ENCODE results near the gene INMT. TPM values are rescaled to one million over a fixed set of nuclear protein-coding genes. Genes with fewer than 3 reads are reported as not detected.

INMT gene
- total and polyA plus RNA-seq, 2 donors from 2014 or later, result 34.5 to 44.8 TPM

- DNase-seq (no peak), FAIRE-seq (no peak)
- no peak overlapping the region for H3K4me3 ChIP-seq (ENCODE audit: low read length in 3 of 3)
- intact Hi-C loops (cut with DNase I), result no loop called here
- no peaks in the 10 kb centered on the region for H3K27me3 ChIP-seq (ENCODE audit: control insufficient read depth, insufficient read depth, low read length)
- no peak overlapping the region for H3K9ac ChIP-seq (ENCODE audit: low read length in 3 of 3)
- TF ChIP-seq CTCF (IDR thresholded peaks at IDR 0.05; ENCODE audit: borderline replicate concordance, extremely low read depth, insufficient read depth), result no peak
- H3K36me3 ChIP-seq (ENCODE audit: control insufficient read depth in 2 of 3, insufficient read depth in 3 of 3, low read length in 3 of 3), result no peaks in the 10 kb centered on the region
- H3K9me3 ChIP-seq (ENCODE audit: control insufficient read depth in 2 of 3, insufficient read depth in 1 of 3, low read length in 3 of 3), result no peaks in the 10 kb centered on the region
- no peaks in the 10 kb centered on the region for H3K4me1 ChIP-seq (ENCODE audit: control insufficient read depth in 2 of 3, insufficient read depth in 2 of 3, low read depth in 1 of 3, low read length in 3 of 3)
- no peak overlapping the region for H3K27ac ChIP-seq (ENCODE audit: low read depth in 2 of 2, low read length in 2 of 2)
Observed at GRCh38 chr7:30744075-30744417, 7.9 kb upstream of the INMT start.

- intact Hi-C loops (cut with DNase I), result no loop called here
- no peak overlapping the region for H3K9ac ChIP-seq (ENCODE audit: low read length in 3 of 3)
- FAIRE-seq, result no peak
Observed at GRCh38 chr7:30745261-30745941, 6.5 kb upstream of the INMT start.

GRCh38 chr7:30750010-30750409 is 1.9 kb upstream of the INMT start:
- Histone ChIP-seq H3K9ac (ENCODE audit: low read length in 3 of 3) (no peak overlapping the region), H3K4me3 (ENCODE audit: low read length in 3 of 3) (no peak overlapping the region), H3K9me3 (ENCODE audit: control insufficient read depth in 2 of 3, insufficient read depth in 1 of 3, low read length in 3 of 3) (no peaks in the 10 kb centered on the region), H3K27me3 (ENCODE audit: control insufficient read depth, insufficient read depth, low read length) (no peaks in the 10 kb centered on the region), H3K27ac (ENCODE audit: low read depth in 2 of 2, low read length in 2 of 2) (peak overlapping the region in 1 of 2 donors; percentile 71), H3K36me3 (ENCODE audit: control insufficient read depth in 2 of 3, insufficient read depth in 3 of 3, low read length in 3 of 3) (no peaks in the 10 kb centered on the region), H3K4me1 (ENCODE audit: control insufficient read depth in 2 of 3, insufficient read depth in 2 of 3, low read depth in 1 of 3, low read length in 3 of 3) (peaks cover 0 to 19% (median 13%) of the 10 kb centered on the region in 3 donors)
- DNase-seq (no peak), FAIRE-seq (no peak)
- intact Hi-C loops (cut with DNase I), result no loop called here
- TF ChIP-seq CTCF (IDR thresholded peaks at IDR 0.05; ENCODE audit: borderline replicate concordance, extremely low read depth, insufficient read depth), result no peak

More at GRCh38 chr7:30745261-30745941, 6.5 kb upstream of the INMT start:
- Histone ChIP-seq H3K4me3 (ENCODE audit: low read length in 3 of 3) (no peak overlapping the region), H3K36me3 (ENCODE audit: control insufficient read depth in 2 of 3, insufficient read depth in 3 of 3, low read length in 3 of 3) (no peaks in the 10 kb centered on the region), H3K4me1 (ENCODE audit: control insufficient read depth in 2 of 3, insufficient read depth in 2 of 3, low read depth in 1 of 3, low read length in 3 of 3) (peaks cover 0 to 2% (median under 1%) of the 10 kb centered on the region in 3 donors), H3K9me3 (ENCODE audit: control insufficient read depth in 2 of 3, insufficient read depth in 1 of 3, low read length in 3 of 3) (no peaks in the 10 kb centered on the region), H3K27me3 (ENCODE audit: control insufficient read depth, insufficient read depth, low read length) (no peaks in the 10 kb centered on the region), H3K27ac (ENCODE audit: low read depth in 2 of 2, low read length in 2 of 2) (no peak overlapping the region)
- peak in 3 of 5 donors; percentile 27 to 67 (median 54) for DNase-seq
- TF ChIP-seq CTCF (IDR thresholded peaks at IDR 0.05; ENCODE audit: borderline replicate concordance, extremely low read depth, insufficient read depth), result no peak
